D721Med (cell line): ENCODE data around the gene KRT13.
"Not testable (repeated sequence)": the region's sequence is repeated elsewhere in the genome, so short reads cannot be mapped to it uniquely, and the experiment has no call there.

Source experiments
- DNase-seq: peaks from one replicate; pipeline ENCODE4 v3.0.0; 2011; ENCODE audit warnings: low spot score; ENCODE audit not compliant: insufficient read length
- FAIRE-seq: peaks from 2 replicates; lab custom pipeline; 2011; peaks lifted over from hg19 to GRCh38; lab: Jason Lieb, UNC
- CTCF ChIP-seq: IDR thresholded peaks from 2 replicates; pipeline ENCODE4 v1.5.1; 2012; ENCODE audit warnings: mild to moderate bottlenecking, control low read depth; ENCODE audit not compliant: insufficient read depth; ENCODE audit errors: missing control alignments

KRT13 gene

DNA sequence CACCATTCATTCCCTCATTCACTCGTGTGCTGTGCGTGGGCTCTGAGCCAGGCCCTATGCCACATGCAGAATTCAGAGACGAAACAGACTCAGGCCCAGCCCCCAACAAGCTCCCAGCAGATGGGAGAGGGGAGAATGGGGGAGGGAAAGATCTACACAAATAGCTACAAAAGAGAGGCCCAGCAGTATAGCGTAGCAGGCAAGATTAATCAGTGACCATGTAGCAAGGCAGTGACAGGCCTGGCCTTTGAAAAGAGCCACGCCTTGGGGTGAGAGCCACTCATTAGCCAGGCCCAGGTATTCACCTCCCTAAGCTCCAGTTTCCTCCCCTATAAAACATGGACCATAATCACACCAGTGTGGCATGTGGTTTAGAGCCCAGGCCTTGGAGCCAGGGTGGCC, 39.1 kb upstream of the KRT13 start:
- FAIRE-seq (no peak), DNase-seq (no peak)
- TF ChIP-seq CTCF: no peak

- DNase-seq, FAIRE-seq: not testable (repeated sequence)
These were observed 37.4 kb upstream of the KRT13 start for GRCh38 chr17:41542786-41543185.

DNA sequence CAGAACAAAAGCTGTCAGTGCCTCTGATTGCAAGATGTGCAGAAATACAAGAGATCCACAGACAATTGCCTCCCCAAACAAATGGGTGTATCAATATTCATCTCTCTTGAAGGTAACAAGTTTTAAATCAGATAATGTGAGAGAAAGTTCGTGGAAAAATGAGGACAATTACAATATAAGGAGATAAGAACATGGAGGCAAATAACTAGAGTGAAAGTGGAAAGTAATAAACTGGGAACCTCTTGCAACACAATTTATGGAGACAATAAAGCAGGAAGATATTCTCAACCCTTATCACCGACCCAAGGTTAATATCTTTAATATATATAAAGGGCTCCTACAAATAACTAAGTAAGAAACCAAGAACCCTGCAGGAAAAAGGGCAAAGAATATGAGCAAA, 36.9 kb upstream of the KRT13 start:
- no peak for DNase-seq
- no peak for TF ChIP-seq CTCF
- no peak for FAIRE-seq

DNA sequence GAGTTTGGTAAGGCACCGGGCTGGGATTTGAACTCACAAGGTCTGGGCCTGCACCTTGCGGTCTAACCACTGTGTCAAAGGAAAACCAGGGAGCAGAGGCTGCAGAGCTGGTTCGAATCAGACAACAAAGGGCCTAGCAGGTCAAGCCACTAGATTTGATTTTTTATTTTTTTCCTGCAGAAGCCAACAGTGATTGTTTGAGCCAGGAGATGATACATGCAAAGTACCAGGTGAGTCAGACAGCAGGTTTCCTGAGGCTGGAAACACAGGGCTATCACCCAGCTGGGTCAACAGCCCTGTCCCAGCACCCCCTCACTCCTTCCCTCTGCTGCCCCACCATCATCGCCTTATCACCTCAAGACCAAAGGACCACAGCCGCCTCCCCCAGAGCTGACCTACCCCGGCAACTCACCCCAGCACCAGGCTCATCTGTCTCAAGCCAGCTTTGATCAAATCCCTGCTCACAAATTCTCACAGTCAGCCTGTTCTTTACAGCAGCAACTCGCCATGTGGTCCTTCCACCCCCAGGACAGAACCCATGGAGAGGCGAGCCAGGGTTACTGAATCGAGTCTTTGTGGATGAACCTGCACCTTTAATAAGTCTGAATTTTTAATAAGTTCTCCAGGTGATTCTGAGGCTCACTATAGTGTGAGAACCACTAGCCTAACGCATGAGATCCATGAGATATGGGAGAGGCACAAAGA, 35.7 kb upstream of the KRT13 start:
- TF ChIP-seq CTCF: no peak
- FAIRE-seq: no peak
- no peak for DNase-seq

GRCh38 chr17:41539979-41540701, 34.7 kb upstream of the KRT13 start:
- DNase-seq: no peak
- no peak for FAIRE-seq
- no peak for TF ChIP-seq CTCF

DNA sequence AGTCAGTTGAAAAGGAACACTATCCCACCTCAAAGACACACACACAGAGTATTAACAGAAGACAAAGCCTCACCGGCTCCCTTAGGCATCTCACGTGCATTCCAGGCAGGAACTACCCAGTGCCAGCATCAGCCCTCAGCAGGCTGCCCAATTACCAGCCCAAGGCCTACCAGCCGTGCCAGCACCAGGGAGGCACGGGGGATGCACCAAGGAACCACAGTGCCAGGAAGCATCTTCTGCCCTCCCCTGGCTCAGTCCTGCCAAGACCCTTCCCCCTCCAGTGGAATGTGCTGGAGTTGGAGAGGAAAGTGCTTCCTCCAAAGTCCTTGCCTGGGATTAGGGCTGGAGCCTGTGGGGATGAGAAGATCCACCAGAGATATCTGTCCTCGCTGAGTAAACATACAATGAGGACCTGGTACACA, 33.7 kb upstream of the KRT13 start:
- FAIRE-seq: no peak
- no peak for TF ChIP-seq CTCF

GRCh38 chr17:41538565-41538991, 33.2 kb upstream of the KRT13 start:
- TF ChIP-seq CTCF: no peak
- no peak for FAIRE-seq
- no peak for DNase-seq

More for the DNA sequence above, 33.7 kb upstream of the KRT13 start:
- DNase-seq: no peak
